Activated naive CD4-positive, alpha-beta T cell treated with Interleukin-2 at 50 U/mL for 16 hours (primary cell): Measurements from ENCODE around the gene DOK6.

Experiments used
- DNase-seq: peaks from one replicate; pipeline ENCODE4 v3.0.0-alpha.2; 2020

DOK6 gene

GRCh38 chr18:69557282-69557681 is 156.6 kb downstream of the DOK6 start:
- DNase-seq = no peak

GRCh38 chr18:69558052-69558451 is 157.4 kb downstream of the DOK6 start:
- no peak for DNase-seq

- DNase-seq = no peak
Measured at GRCh38 chr18:69559604-69560003, 158.9 kb downstream of the DOK6 start.

- DNase-seq = no peak
Measured at GRCh38 chr18:69564602-69565001, 163.9 kb downstream of the DOK6 start.

GRCh38 chr18:69567813-69568488 is 167.3 kb downstream of the DOK6 start:
- no peak for DNase-seq

GRCh38 chr18:69569133-69569532 is 168.4 kb downstream of the DOK6 start:
- no peak for DNase-seq

- no peak for DNase-seq
Measured at GRCh38 chr18:69574401-69574800, 173.7 kb downstream of the DOK6 start.

- no peak for DNase-seq
Measured at GRCh38 chr18:69580107-69580506, 179.4 kb downstream of the DOK6 start.

GRCh38 chr18:69584429-69584828 is 183.7 kb downstream of the DOK6 start:
- DNase-seq = no peak

GRCh38 chr18:69585696-69586095 is 185.0 kb downstream of the DOK6 start:
- no peak for DNase-seq

GRCh38 chr18:69586537-69586936 is 185.8 kb downstream of the DOK6 start:
- no peak for DNase-seq

GRCh38 chr18:69588301-69588700 is 187.6 kb downstream of the DOK6 start:
- no peak for DNase-seq

GRCh38 chr18:69590150-69590549 is 189.5 kb downstream of the DOK6 start:
- DNase-seq = no peak

GRCh38 chr18:69596345-69596744 is 195.7 kb downstream of the DOK6 start:
- DNase-seq = no peak

- no peak for DNase-seq
Measured at GRCh38 chr18:69597561-69597960, 196.9 kb downstream of the DOK6 start.

GRCh38 chr18:69599377-69599776 is 198.7 kb downstream of the DOK6 start:
- no peak for DNase-seq

- DNase-seq = no peak
Measured at GRCh38 chr18:69612242-69612641, 211.6 kb downstream of the DOK6 start.

- DNase-seq = no peak
Measured at GRCh38 chr18:69616114-69616513, 215.4 kb downstream of the DOK6 start.

GRCh38 chr18:69617408-69617807 is 216.7 kb downstream of the DOK6 start:
- no peak for DNase-seq

- DNase-seq = no peak
Measured at GRCh38 chr18:69617888-69618287, 217.2 kb downstream of the DOK6 start.

- no peak for DNase-seq
Measured at GRCh38 chr18:69622184-69622583, 221.5 kb downstream of the DOK6 start.

- no peak for DNase-seq
Measured at GRCh38 chr18:69622961-69623360, 222.3 kb downstream of the DOK6 start.

- no peak for DNase-seq
Measured at GRCh38 chr18:69626171-69626570, 225.5 kb downstream of the DOK6 start.

- no peak for DNase-seq
Measured at GRCh38 chr18:69626643-69627242, 226.1 kb downstream of the DOK6 start.

- no peak for DNase-seq
Measured at GRCh38 chr18:69628774-69629359, 228.2 kb downstream of the DOK6 start.
